Smooth muscle cell (in vitro differentiated cells): ENCODE results near the gene KLRC4. TPM values are rescaled to one million over a fixed set of nuclear protein-coding genes. Genes with fewer than 3 reads are reported as not detected.
"Not testable (repeated sequence)": the region's sequence is repeated elsewhere in the genome, so short reads cannot be mapped to it uniquely, and the experiment has no call there.

Experiments used
- DNase-seq: peaks from one replicate; lab custom pipeline; 2025; ENCODE audit not compliant: unreplicated experiment; lab: John Stamatoyannopoulos, UW
- H2AFZ ChIP-seq: fragments of 200-600 bp; sonication (generic); 2 replicates; pipeline ENCODE4 v1.6.0; 2016; ENCODE audit warnings: antibody characterized with exemption, low read depth, mild to moderate bottlenecking
- H3F3A ChIP-seq: fragments of 200-600 bp; sonication (generic); 2 replicates; pipeline ENCODE4 v1.6.0; 2017; ENCODE audit warnings: antibody characterized with exemption, low read depth
- H3K27ac ChIP-seq: fragments of 200-600 bp; sonication (generic); 2 replicates; pipeline ENCODE4 v1.5.1; 2016; ENCODE audit warnings: low read depth, mild to moderate bottlenecking
- H3K27me3 ChIP-seq: fragments of 200-600 bp; sonication (generic); 2 replicates; pipeline ENCODE4 v1.6.1; 2016; ENCODE audit warnings: low read depth, mild to moderate bottlenecking
- H3K36me3 ChIP-seq: fragments of 200-600 bp; sonication (generic); 2 replicates; pipeline ENCODE4 v1.5.1; 2016; ENCODE audit warnings: low read depth
- H3K4me1 ChIP-seq: fragments of 200-600 bp; sonication (generic); 2 replicates; pipeline ENCODE4 v1.5.1; 2016; ENCODE audit warnings: low read depth
- H3K4me2 ChIP-seq: fragments of 200-600 bp; sonication (generic); 2 replicates; pipeline ENCODE4 v1.6.0; 2016; ENCODE audit warnings: mild to moderate bottlenecking
- H3K4me3 ChIP-seq: fragments of 200-600 bp; sonication (generic); 2 replicates; pipeline ENCODE4 v1.5.1; 2016; ENCODE audit warnings: mild to moderate bottlenecking
- H3K79me2 ChIP-seq: fragments of 200-600 bp; sonication (generic); 2 replicates; pipeline ENCODE4 v1.6.0; 2016; ENCODE audit warnings: low read depth, mild to moderate bottlenecking
- H3K9ac ChIP-seq: fragments of 200-600 bp; sonication (generic); 2 replicates; pipeline ENCODE4 v1.6.0; 2016; ENCODE audit warnings: low read depth
- H3K9me3 ChIP-seq: fragments of 200-600 bp; sonication (generic); replicated peaks from 2 replicates; pipeline ENCODE4 v1.5.1; 2016; ENCODE audit warnings: low read depth
- H4K20me1 ChIP-seq: fragments of 200-600 bp; sonication (generic); 2 replicates; pipeline ENCODE4 v1.6.0; 2016; ENCODE audit warnings: low read depth
- CTCF ChIP-seq: fragments of 200-600 bp; sonication (generic); IDR thresholded peaks from 2 replicates; pipeline ENCODE4 v1.5.1; 2017; ENCODE audit warnings: borderline replicate concordance, mild to moderate bottlenecking, antibody characterized with exemption; ENCODE audit not compliant: insufficient read depth, poor library complexity, severe bottlenecking
- WGBS: methylation state at CpG from one replicate; pipeline ENCODE4 v1.1.7; 2016; ENCODE audit warnings: low lambda C conversion rate; 5-methylcytosine and 5-hydroxymethylcytosine counted together
- polyA plus RNA-seq: library from polyadenylated mRNA; unstranded; fragments of >200 nt; fragmentation: Nextera tagmentation; extraction: Ambion mirVana; gene quantifications from 2 replicates; pipeline ENCODE4 v1.2.1, GENCODE V29; 2016
- total RNA-seq: library from RNA; depleted of rRNA; stranded (reverse); fragments of >200 nt; gene quantifications from 2 replicates; pipeline ENCODE4 v1.2.3, GENCODE V29; 2014

Gene KLRC4
- total and polyA plus RNA-seq, 2 experiments from 2014 or later = not detected

GRCh38 chr12:10368206-10369171 is 41.1 kb downstream of the KLRC4 start:
- Histone ChIP-seq H2AFZ (no peak overlapping the region), H3K9me3 (no peaks in the 10 kb centered on the region), H4K20me1 (no peaks in the 10 kb centered on the region), H3K4me1 (peaks cover 18% of the 10 kb centered on the region), H3K36me3 (no peaks in the 10 kb centered on the region), H3K9ac (no peak overlapping the region), H3K4me2 (no peak overlapping the region), H3K27ac (no peak overlapping the region), H3K79me2 (no peaks in the 10 kb centered on the region), H3F3A (peaks cover 2% of the 10 kb centered on the region), H3K4me3 (no peak overlapping the region), H3K27me3 (no peaks in the 10 kb centered on the region)
- no peak for DNase-seq
- 96% methylated on average over 10 of the region's 10 CpGs for WGBS
- no peak for TF ChIP-seq CTCF

GRCh38 chr12:10367714-10368113 is 41.8 kb downstream of the KLRC4 start:
- not testable (repeated sequence) for H3K27ac ChIP-seq, H3K4me3 ChIP-seq, DNase-seq, H3K9me3 ChIP-seq, H3K4me2 ChIP-seq, H3K36me3 ChIP-seq, H3K27me3 ChIP-seq, H2AFZ ChIP-seq, H3K79me2 ChIP-seq, H4K20me1 ChIP-seq, H3K9ac ChIP-seq, H3F3A ChIP-seq
- H3K4me1 ChIP-seq = peaks cover 23% of the 10 kb centered on the region
- 72% methylated on average over 4 of the region's 4 CpGs for WGBS

GRCh38 chr12:10366875-10367274 is 42.7 kb downstream of the KLRC4 start:
- peak; percentile 21 for TF ChIP-seq CTCF
- Histone ChIP-seq H3K9me3 (no peaks in the 10 kb centered on the region), H4K20me1 (no peaks in the 10 kb centered on the region), H3K36me3 (no peaks in the 10 kb centered on the region), H3K4me1 (peaks cover 30% of the 10 kb centered on the region), H2AFZ (peak overlapping the region; percentile 52), H3K4me3 (no peak overlapping the region), H3K4me2 (peak overlapping the region; percentile 12), H3K9ac (no peak overlapping the region), H3K27ac (peak overlapping the region; percentile 92), H3K27me3 (no peaks in the 10 kb centered on the region), H3F3A (peaks cover 6% of the 10 kb centered on the region), H3K79me2 (no peaks in the 10 kb centered on the region)
- no peak for DNase-seq

- Histone ChIP-seq H3K9me3 (no peaks in the 10 kb centered on the region), H3K27ac (peak overlapping the region; percentile 92), H3K27me3 (no peaks in the 10 kb centered on the region), H3K4me2 (peak overlapping the region; percentile 83), H3K4me3 (peak overlapping the region; percentile 54), H3F3A (peaks cover 13% of the 10 kb centered on the region), H3K9ac (no peak overlapping the region), H3K79me2 (no peaks in the 10 kb centered on the region), H3K36me3 (no peaks in the 10 kb centered on the region), H3K4me1 (peaks cover 40% of the 10 kb centered on the region), H2AFZ (peak overlapping the region; percentile 52), H4K20me1 (no peaks in the 10 kb centered on the region)
- WGBS = 37% methylated on average over 6 of the region's 6 CpGs
- TF ChIP-seq CTCF = peak; percentile 25
- no peak for DNase-seq
These were observed 43.7 kb downstream of the KLRC4 start for GRCh38 chr12:10365696-10366405.
